ENCODE results near the gene DTL.

Gene DTL

GRCh38 chr1:212098771-212099170, 63.2 kb downstream of the DTL start:
- DNase-seq: no peak

GRCh38 chr1:212101251-212101650, 65.7 kb downstream of the DTL start:
- no peak for DNase-seq

GRCh38 chr1:212101735-212102134, 66.2 kb downstream of the DTL start:
- DNase-seq: no peak

GRCh38 chr1:212104586-212105325, 69.2 kb downstream of the DTL start:
- DNase-seq: no peak

GRCh38 chr1:212106286-212106792, 70.8 kb downstream of the DTL start:
- DNase-seq: no peak

GRCh38 chr1:212107481-212107880, 71.9 kb downstream of the DTL start:
- DNase-seq: no peak

GRCh38 chr1:212108187-212108586, 72.6 kb downstream of the DTL start:
- DNase-seq: no peak

- DNase-seq: no peak
These were observed 73.4 kb downstream of the DTL start for GRCh38 chr1:212108981-212109380.

- DNase-seq: peak; percentile 1
These were observed 74.2 kb downstream of the DTL start for GRCh38 chr1:212109728-212110127.

GRCh38 chr1:212110617-212111016, 75.1 kb downstream of the DTL start:
- no peak for DNase-seq

- no peak for DNase-seq
These were observed 76.0 kb downstream of the DTL start for GRCh38 chr1:212111536-212111935.

- DNase-seq: no peak
These were observed 78.2 kb downstream of the DTL start for GRCh38 chr1:212113706-212114105.

- no peak for DNase-seq
These were observed 82.8 kb downstream of the DTL start for GRCh38 chr1:212118167-212118871.

GRCh38 chr1:212118872-212119260, 83.3 kb downstream of the DTL start:
- no peak for DNase-seq

GRCh38 chr1:212119397-212119837, 83.9 kb downstream of the DTL start:
- no peak for DNase-seq

GRCh38 chr1:212119863-212120262, 84.3 kb downstream of the DTL start:
- DNase-seq: no peak

GRCh38 chr1:212121779-212122178, 86.2 kb downstream of the DTL start:
- DNase-seq: no peak

- no peak for DNase-seq
These were observed 89.4 kb downstream of the DTL start for GRCh38 chr1:212124690-212125582.

GRCh38 chr1:212125654-212126053, 90.1 kb downstream of the DTL start:
- DNase-seq: no peak

GRCh38 chr1:212127221-212127620, 91.7 kb downstream of the DTL start:
- no peak for DNase-seq

GRCh38 chr1:212129781-212130180, 94.2 kb downstream of the DTL start:
- no peak for DNase-seq

GRCh38 chr1:212132025-212132424, 96.5 kb downstream of the DTL start:
- no peak for DNase-seq

- DNase-seq: no peak
These were observed 97.8 kb downstream of the DTL start for GRCh38 chr1:212133319-212133718.

Data from NCI-H1694 treated with DMSO at 0.1 percent for 48 hours (cell line).